Measurements from ENCODE around the gene CFAP251. TPM values are rescaled to one million over a fixed set of nuclear protein-coding genes. Genes with fewer than 3 reads are reported as not detected.

CFAP251 gene
- total and polyA plus RNA-seq, 2 of the 8 experiments (the other 6 are each of a cell fraction or from before 2014, with no cell fraction given), result 1.8 to 2.9 TPM

- TF ChIP-seq CHD7 (IDR thresholded peaks at IDR 0.05; ENCODE audit: insufficient replicate concordance, low read length), result no peak
- TF ChIP-seq KDM1A (IDR thresholded peaks at IDR 0.05; ENCODE audit: borderline replicate concordance, low read length), result no peak
- TF ChIP-seq TCF12 (IDR thresholded peaks at IDR 0.05; ENCODE audit: low read depth, low read length), result no peak
- TF ChIP-seq FOSL1 (IDR thresholded peaks at IDR 0.05; ENCODE audit: insufficient read depth, low read depth, low read length), result no peak
- TF ChIP-seq RAD21 (IDR thresholded peaks at IDR 0.05 in 1 of 2, conservative IDR thresholded peaks at IDR 0.05 in 1 of 2; ENCODE audit: low read depth in 2 of 2, low read length in 2 of 2), result no peak
- TF ChIP-seq BCL11A (IDR thresholded peaks at IDR 0.05; ENCODE audit: low read depth in 2 of 2, low read length in 2 of 2), result no peak
- no peak for TF ChIP-seq CHD1 (IDR thresholded peaks at IDR 0.05; ENCODE audit: low read depth, low read length)
- no peak for TF ChIP-seq KDM5A (IDR thresholded peaks at IDR 0.05; ENCODE audit: low read length)
These were observed 35.1 kb upstream of the CFAP251 start (continued) for GRCh38 chr12:121883315-121883660.

Measured in H1 (cell line).